H1 (cell line): Measurements from ENCODE around the gene ENPP5.

Experiments
- ATF2 ChIP-seq: IDR thresholded peaks from 2 replicates; pipeline ENCODE4 v1.6.1; 2012; ENCODE audit warnings: low read length, inconsistent platforms
- BCL11A ChIP-seq, 2 experiments: IDR thresholded peaks; one replicate each; pipeline ENCODE4 v1.6.1; 2011; ENCODE audit warnings: low read depth in 2 of 2, low read length in 2 of 2, mild to moderate bottlenecking in 2 of 2
- CHD7 ChIP-seq: fragments of 300-600 bp; sonication (generic); IDR thresholded peaks from 2 replicates; pipeline ENCODE4 v1.7.1; 2012; ENCODE audit warnings: low read length, moderate library complexity, mild to moderate bottlenecking, inconsistent platforms; ENCODE audit not compliant: insufficient replicate concordance
- CREB1 ChIP-seq: IDR thresholded peaks from 2 replicates; pipeline ENCODE4 v1.6.1; 2012; ENCODE audit warnings: inconsistent platforms
- EGR1 ChIP-seq: IDR thresholded peaks from 2 replicates; pipeline ENCODE4 v1.6.1; 2011; ENCODE audit warnings: low read depth, low read length, borderline replicate concordance
- EP300 ChIP-seq, 2 experiments: IDR thresholded peaks; 1 replicate in 1 of 2; 2 replicates in 1 of 2; pipeline ENCODE4 v1.6.1; 2011 to 2012; ENCODE audit warnings: low read depth in 2 of 2, low read length in 2 of 2, mild to moderate bottlenecking in 2 of 2, borderline replicate concordance in 1 of 2, inconsistent platforms in 1 of 2, moderate library complexity in 1 of 2
- EZH2 ChIP-seq: fragments of 200-600 bp; sonication (generic); IDR thresholded peaks from 2 replicates; pipeline ENCODE4 v1.7.1; 2012; ENCODE audit warnings: low read depth, mild to moderate bottlenecking, moderate library complexity, low read length, inconsistent platforms; ENCODE audit not compliant: severe bottlenecking
- GTF2F1 ChIP-seq: IDR thresholded peaks from 2 replicates; pipeline ENCODE4 v1.6.1; 2012; ENCODE audit warnings: low read depth, low read length, improper control_type of control experiment, borderline replicate concordance
- POLR2A ChIP-seq, 2 experiments: IDR thresholded peaks; 1 replicate in 1 of 2; 2 replicates in 1 of 2; pipeline ENCODE4 v1.6.1; 2011; ENCODE audit warnings: low read depth in 2 of 2, low read length in 2 of 2, mild to moderate bottlenecking in 2 of 2; ENCODE audit errors: control extremely low read depth in 1 of 2
- POLR2AphosphoS5 ChIP-seq: IDR thresholded peaks from 2 replicates; pipeline ENCODE4 v1.6.1; 2011; ENCODE audit warnings: low read depth, low read length
- SP1 ChIP-seq: IDR thresholded peaks from 2 replicates; pipeline ENCODE4 v1.6.1; 2011; ENCODE audit warnings: low read depth, low read length
- TCF12 ChIP-seq: IDR thresholded peaks from 2 replicates; pipeline ENCODE4 v1.6.1; 2011; ENCODE audit warnings: low read depth, mild to moderate bottlenecking, low read length
- USF2 ChIP-seq: IDR thresholded peaks from 2 replicates; pipeline ENCODE4 v1.6.1; 2011; ENCODE audit warnings: low read length, improper control_type of control experiment
- TF ChIP-seq, protein P1 (sequence below), 3 experiments: IDR thresholded peaks; 1 replicate in 2 of 3; 2 replicates in 1 of 3; pipeline versions ENCODE4 v1.5.1 to v1.6.1; 2011; ENCODE audit warnings: low read length in 3 of 3, mild to moderate bottlenecking in 3 of 3, inconsistent platforms in 2 of 3, low read depth in 1 of 3, moderate library complexity in 1 of 3; ENCODE audit not compliant: insufficient read depth in 1 of 3; ENCODE audit errors: control extremely low read depth in 1 of 3

GRCh38 chr6:46138281-46138680 lies 32.5 kb downstream of the ENPP5 start:
- TF ChIP-seq POLR2A (IDR thresholded peaks at IDR 0.05; ENCODE audit: control extremely low read depth in 1 of 2, low read depth in 2 of 2, low read length in 2 of 2) (no peak), GTF2F1 (no peak), EZH2 (no peak), SP1 (no peak), POLR2AphosphoS5 (no peak), USF2 (no peak), EGR1 (no peak), CHD7 (no peak), TCF12 (no peak), BCL11A (IDR thresholded peaks at IDR 0.05; ENCODE audit: low read depth in 2 of 2, low read length in 2 of 2) (no peak), EP300 (IDR thresholded peaks at IDR 0.05; ENCODE audit: borderline replicate concordance in 1 of 2, low read depth in 2 of 2, low read length in 2 of 2) (no peak), ATF2 (no peak), CREB1 (no peak)
- TF ChIP-seq, protein P1, sequence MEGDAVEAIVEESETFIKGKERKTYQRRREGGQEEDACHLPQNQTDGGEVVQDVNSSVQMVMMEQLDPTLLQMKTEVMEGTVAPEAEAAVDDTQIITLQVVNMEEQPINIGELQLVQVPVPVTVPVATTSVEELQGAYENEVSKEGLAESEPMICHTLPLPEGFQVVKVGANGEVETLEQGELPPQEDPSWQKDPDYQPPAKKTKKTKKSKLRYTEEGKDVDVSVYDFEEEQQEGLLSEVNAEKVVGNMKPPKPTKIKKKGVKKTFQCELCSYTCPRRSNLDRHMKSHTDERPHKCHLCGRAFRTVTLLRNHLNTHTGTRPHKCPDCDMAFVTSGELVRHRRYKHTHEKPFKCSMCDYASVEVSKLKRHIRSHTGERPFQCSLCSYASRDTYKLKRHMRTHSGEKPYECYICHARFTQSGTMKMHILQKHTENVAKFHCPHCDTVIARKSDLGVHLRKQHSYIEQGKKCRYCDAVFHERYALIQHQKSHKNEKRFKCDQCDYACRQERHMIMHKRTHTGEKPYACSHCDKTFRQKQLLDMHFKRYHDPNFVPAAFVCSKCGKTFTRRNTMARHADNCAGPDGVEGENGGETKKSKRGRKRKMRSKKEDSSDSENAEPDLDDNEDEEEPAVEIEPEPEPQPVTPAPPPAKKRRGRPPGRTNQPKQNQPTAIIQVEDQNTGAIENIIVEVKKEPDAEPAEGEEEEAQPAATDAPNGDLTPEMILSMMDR (IDR thresholded peaks at IDR 0.05; ENCODE audit: control extremely low read depth in 1 of 3, insufficient read depth in 1 of 3, low read depth in 1 of 3, low read length in 3 of 3) = no peak
